H1 (cell line): ENCODE results near the gene STXBP6. TPM values are rescaled to one million over a fixed set of nuclear protein-coding genes. Genes with fewer than 3 reads are reported as not detected.

ENCODE experiments used
- CTCF ChIA-PET: fragments of 300-600 bp; sonication (Branson Sonifier 250); formaldehyde crosslinking; loops from one replicate; lab custom pipeline; 2021; ENCODE audit not compliant: partially characterized antibody; lab: Charles Lee
- POLR2A ChIA-PET: fragments of 300-600 bp; sonication (Branson Sonifier 250); formaldehyde crosslinking; loops from one replicate; lab custom pipeline; 2021; ENCODE audit warnings: inconsistent platforms; ENCODE audit not compliant: partially characterized antibody; lab: Charles Lee
- DNase-seq, 2 experiments: peaks; one replicate each; pipeline versions ENCODE4 v3.0.0 to v3.0.0-alpha.2; 2010 to 2022; ENCODE audit warnings: low spot score in 2 of 2, low read depth in 1 of 2, mixed read lengths in 1 of 2
- FAIRE-seq: peaks from 2 replicates; lab custom pipeline; 2011; peaks lifted over from hg19 to GRCh38; lab: Jason Lieb, UNC
- H2AFZ ChIP-seq: 2 replicates; pipeline ENCODE4 v1.8.1; 2012; ENCODE audit warnings: low read length, inconsistent platforms
- H2AK5ac ChIP-seq: 2 replicates; pipeline ENCODE4 v1.6.1; 2013; ENCODE audit warnings: low read depth, low read length
- H2BK120ac ChIP-seq: replicated peaks from 2 replicates; pipeline ENCODE3; 2013; ENCODE audit warnings: low read depth, low read length, inconsistent platforms
- H2BK12ac ChIP-seq: 2 replicates; pipeline ENCODE4 v1.6.1; 2013; ENCODE audit warnings: low read depth, low read length
- H2BK15ac ChIP-seq: 2 replicates; pipeline ENCODE4 v1.6.1; 2013; ENCODE audit warnings: low read length
- H2BK20ac ChIP-seq: 2 replicates; pipeline ENCODE4 v1.6.1; 2013; ENCODE audit warnings: low read length
- H2BK5ac ChIP-seq: 2 replicates; pipeline ENCODE4 v1.6.1; 2013; ENCODE audit warnings: low read depth, low read length
- H3K14ac ChIP-seq: 2 replicates; pipeline ENCODE4 v1.6.1; 2013; ENCODE audit warnings: inconsistent platforms; ENCODE audit not compliant: insufficient read length
- H3K18ac ChIP-seq: 2 replicates; pipeline ENCODE4 v1.6.1; 2013; ENCODE audit warnings: low read length; ENCODE audit errors: extremely low read depth
- H3K23ac ChIP-seq: 2 replicates; pipeline ENCODE4 v1.6.1; 2013; ENCODE audit warnings: inconsistent platforms; ENCODE audit not compliant: insufficient read length
- H3K23me2 ChIP-seq: 2 replicates; pipeline ENCODE4 v1.6.1; 2013; ENCODE audit warnings: low read depth, low read length
- H3K27ac ChIP-seq: 2 replicates; pipeline ENCODE4 v1.6.1; 2011; ENCODE audit warnings: low read depth, low read length, inconsistent platforms
- H3K27me3 ChIP-seq, 4 experiments: replicated peaks in 1 of 4; 1 replicate in 1 of 4; 2 replicates in 3 of 4; pipeline versions ENCODE4 v1.6.1 to v1.8.1; 2011 to 2013; ENCODE audit warnings: low read length in 3 of 4, mild to moderate bottlenecking in 3 of 4, inconsistent platforms in 2 of 4, mixed read lengths in 2 of 4, moderate library complexity in 1 of 4; ENCODE audit not compliant: control insufficient read depth in 3 of 4, insufficient read depth in 3 of 4; ENCODE audit errors: extremely low read depth in 1 of 4
- H3K36me3 ChIP-seq, 4 experiments: 2 replicates each; pipeline versions ENCODE4 v1.6.1 to v1.8.1; 2011 to 2013; ENCODE audit warnings: mild to moderate bottlenecking in 4 of 4, low read length in 3 of 4, moderate library complexity in 2 of 4, control low read depth in 1 of 4, inconsistent platforms in 1 of 4; ENCODE audit not compliant: insufficient read depth in 4 of 4, control insufficient read depth in 2 of 4
- H3K4ac ChIP-seq: replicated peaks from 2 replicates; pipeline ENCODE3; 2013; ENCODE audit warnings: low read length, low read depth, mixed read lengths, inconsistent platforms; ENCODE audit not compliant: insufficient read length
- H3K4me1 ChIP-seq, 4 experiments: replicated peaks in 1 of 4; 1 replicate in 1 of 4; 2 replicates in 3 of 4; pipeline versions ENCODE4 v1.6.1 to v1.8.1; 2011 to 2013; ENCODE audit warnings: low read length in 3 of 4, inconsistent platforms in 2 of 4, mixed read lengths in 1 of 4; ENCODE audit not compliant: insufficient read depth in 4 of 4, control insufficient read depth in 3 of 4
- H3K4me2 ChIP-seq, 2 experiments: 2 replicates each; pipeline versions ENCODE4 v1.6.1 to v1.8.1; 2011 to 2013; ENCODE audit warnings: low read depth in 2 of 2, low read length in 2 of 2, control low read depth in 1 of 2, inconsistent platforms in 1 of 2, mild to moderate bottlenecking in 1 of 2; ENCODE audit not compliant: insufficient read depth in 1 of 2
- H3K4me3 ChIP-seq, 4 experiments: fragments of 200-600, 300-600 bp in 1 of 4; sonication (generic), shearing (Covaris generic), sonication (Bioruptor Twin) in 1 of 4; 2 replicates each; pipeline versions ENCODE4 v1.5.1 to v1.8.1; 2011 to 2016; ENCODE audit warnings: low read length in 4 of 4, low read depth in 3 of 4, control low read depth in 2 of 4, inconsistent platforms in 2 of 4, mild to moderate bottlenecking in 2 of 4, mixed read lengths in 1 of 4, moderate library complexity in 1 of 4; ENCODE audit not compliant: insufficient read depth in 2 of 4; ENCODE audit errors: extremely low read depth in 1 of 4
- H3K56ac ChIP-seq: replicated peaks from 2 replicates; pipeline ENCODE3; 2013; ENCODE audit warnings: low read depth, mild to moderate bottlenecking, mixed read lengths, low read length, inconsistent platforms; ENCODE audit not compliant: insufficient read length
- H3K79me1 ChIP-seq: 2 replicates; pipeline ENCODE4 v1.6.1; 2013; ENCODE audit warnings: low read depth, low read length, control low read depth
- H3K79me2 ChIP-seq, 2 experiments: 2 replicates each; pipeline versions ENCODE4 v1.6.1 to v1.8.1; 2012 to 2013; ENCODE audit warnings: low read length in 2 of 2, mild to moderate bottlenecking in 2 of 2, inconsistent platforms in 1 of 2; ENCODE audit not compliant: insufficient read depth in 2 of 2, control insufficient read depth in 1 of 2
- H3K9ac ChIP-seq, 4 experiments: replicated peaks in 1 of 4; 1 replicate in 1 of 4; 2 replicates in 3 of 4; pipeline versions ENCODE4 v1.6.1 to v1.8.1; 2011 to 2013; ENCODE audit warnings: low read depth in 3 of 4, low read length in 3 of 4, control low read depth in 2 of 4, mild to moderate bottlenecking in 2 of 4, moderate library complexity in 2 of 4, inconsistent platforms in 1 of 4; ENCODE audit errors: extremely low read depth in 1 of 4
- H3K9me3 ChIP-seq, 2 experiments: 2 replicates each; pipeline versions ENCODE4 v1.6.1 to v1.8.1; 2012 to 2013; ENCODE audit warnings: mild to moderate bottlenecking in 2 of 2, moderate library complexity in 2 of 2, control low read depth in 1 of 2, inconsistent platforms in 1 of 2, low read depth in 1 of 2, low read length in 1 of 2, mixed read lengths in 1 of 2; ENCODE audit not compliant: insufficient read depth in 2 of 2
- H4K20me1 ChIP-seq, 2 experiments: replicated peaks in 1 of 2; 2 replicates each; pipeline versions ENCODE3 to v1.8.1; 2011 to 2013; ENCODE audit warnings: inconsistent platforms in 2 of 2, low read length in 2 of 2, mild to moderate bottlenecking in 1 of 2; ENCODE audit not compliant: insufficient read depth in 2 of 2, control insufficient read depth in 1 of 2
- H4K5ac ChIP-seq: 2 replicates; pipeline ENCODE4 v1.6.1; 2013; ENCODE audit warnings: low read length, low read depth, mixed read lengths, inconsistent platforms; ENCODE audit not compliant: insufficient read length
- H4K8ac ChIP-seq: 2 replicates; pipeline ENCODE4 v1.8.0; 2013; ENCODE audit warnings: mild to moderate bottlenecking, moderate library complexity, low read length, inconsistent platforms; ENCODE audit not compliant: insufficient read depth; ENCODE audit errors: extremely low read depth
- H4K91ac ChIP-seq: replicated peaks from 2 replicates; pipeline ENCODE3; 2013; ENCODE audit warnings: low read length, mixed read lengths, inconsistent platforms; ENCODE audit not compliant: insufficient read length
- CBX5 ChIP-seq: fragments of 300-800, 300-1000 bp; sonication (generic); IDR thresholded peaks from 2 replicates; pipeline ENCODE4 v1.7.1; 2016; ENCODE audit warnings: antibody characterized with exemption, low read length, low read depth
- CEBPB ChIP-seq: IDR thresholded peaks from 2 replicates; pipeline ENCODE4 v1.6.1; 2012; ENCODE audit warnings: low read depth, low read length
- CTBP2 ChIP-seq: IDR thresholded peaks from 2 replicates; pipeline ENCODE4 v1.7.0; 2011; ENCODE audit warnings: borderline replicate concordance, mild to moderate bottlenecking, moderate library complexity, mixed read lengths, low read length; ENCODE audit not compliant: insufficient read depth, insufficient read length
- EGR1 ChIP-seq: IDR thresholded peaks from 2 replicates; pipeline ENCODE4 v1.6.1; 2011; ENCODE audit warnings: low read depth, low read length, borderline replicate concordance
- JUND ChIP-seq: IDR thresholded peaks from 2 replicates; pipeline ENCODE4 v1.6.1; 2011; ENCODE audit warnings: mild to moderate bottlenecking, improper control_type of control experiment, low read length
- KDM1A ChIP-seq: fragments of 200-600, 300-600 bp; sonication (generic); IDR thresholded peaks from 2 replicates; pipeline ENCODE4 v1.7.1; 2016; ENCODE audit warnings: mild to moderate bottlenecking, low read length, borderline replicate concordance
- MAFK ChIP-seq: IDR thresholded peaks from 2 replicates; pipeline ENCODE4 v1.6.1; 2012; ENCODE audit warnings: low read depth, mild to moderate bottlenecking, improper control_type of control experiment, low read length
- POLR2A ChIP-seq, 2 experiments: IDR thresholded peaks; 1 replicate in 1 of 2; 2 replicates in 1 of 2; pipeline ENCODE4 v1.6.1; 2011; ENCODE audit warnings: low read depth in 2 of 2, low read length in 2 of 2, mild to moderate bottlenecking in 2 of 2; ENCODE audit errors: control extremely low read depth in 1 of 2
- SP4 ChIP-seq: IDR thresholded peaks from 2 replicates; pipeline ENCODE4 v1.6.1; 2012; ENCODE audit warnings: low read length, inconsistent platforms
- SUZ12 ChIP-seq: fragments of 200-600 bp; sonication (generic); IDR thresholded peaks from 2 replicates; pipeline ENCODE4 v1.6.1; 2012; ENCODE audit warnings: mild to moderate bottlenecking, inconsistent platforms, low read length, moderate library complexity, mixed read lengths
- TAF7 ChIP-seq: optimal IDR thresholded peaks from 2 replicates; pipeline ENCODE3; 2011; ENCODE audit warnings: low read depth, mild to moderate bottlenecking, inconsistent platforms, low read length, moderate library complexity, borderline replicate concordance
- TCF12 ChIP-seq: IDR thresholded peaks from 2 replicates; pipeline ENCODE4 v1.6.1; 2011; ENCODE audit warnings: low read depth, mild to moderate bottlenecking, low read length
- ZNF274 ChIP-seq: IDR thresholded peaks from 2 replicates; pipeline ENCODE4 v1.7.0; 2012; ENCODE audit warnings: low read length, borderline replicate concordance; ENCODE audit errors: extremely low read depth
- WGBS, 2 experiments: shearing (Covaris generic) in 1 of 2; methylation state at CpG; one replicate each; pipeline versions ENCODE4 v1.1.6 to v1.1.7; 2013 to 2015; ENCODE audit warnings: low lambda C conversion rate in 2 of 2, mixed read lengths in 2 of 2, inconsistent platforms in 1 of 2, low coverage in 1 of 2, missing lambda C conversion rate in 1 of 2; ENCODE audit not compliant: insufficient replicate concordance in 2 of 2, insufficient coverage in 1 of 2, insufficient read length in 1 of 2; ENCODE audit errors: extremely low coverage in 1 of 2, missing lambda C conversion rate in 1 of 2; 5-methylcytosine and 5-hydroxymethylcytosine counted together
- polyA plus RNA-seq, 7 experiments: library from polyadenylated mRNA; depleted of rRNA in 3 of 7; stranded (reverse) in 5 of 7; unstranded in 2 of 7; fragments of >200 nt in 5 of 7; fragments of 200-250 nt in 2 of 7; gene quantifications; 1 replicate in 5 of 7; 2 replicates in 1 of 7; 4 replicates in 1 of 7; pipeline versions ENCODE4 v1.2.1 to v1.2.3, GENCODE V29; 2011 to 2013; ENCODE audit warnings: missing spikeins in 2 of 7, mixed read lengths in 2 of 7
- total RNA-seq: library from RNA; stranded (reverse); fragmentation: NEBNext Ultra II Directional; extraction: Animal tissue kit (Norgen Biotek cat#: 25700); gene quantifications from 2 replicates; pipeline ENCODE4 v1.2.1, GENCODE V29; 2021
- TF ChIP-seq, protein P1 (sequence below): IDR thresholded peaks from 2 replicates; pipeline ENCODE4 v1.6.1; 2011; ENCODE audit warnings: low read length, improper control_type of control experiment

STXBP6 gene
- total and polyA plus RNA-seq, 2 of the 8 experiments (the other 6 are each of a cell fraction or from before 2014, with no cell fraction given): 9.4 to 18.1 TPM

DNA sequence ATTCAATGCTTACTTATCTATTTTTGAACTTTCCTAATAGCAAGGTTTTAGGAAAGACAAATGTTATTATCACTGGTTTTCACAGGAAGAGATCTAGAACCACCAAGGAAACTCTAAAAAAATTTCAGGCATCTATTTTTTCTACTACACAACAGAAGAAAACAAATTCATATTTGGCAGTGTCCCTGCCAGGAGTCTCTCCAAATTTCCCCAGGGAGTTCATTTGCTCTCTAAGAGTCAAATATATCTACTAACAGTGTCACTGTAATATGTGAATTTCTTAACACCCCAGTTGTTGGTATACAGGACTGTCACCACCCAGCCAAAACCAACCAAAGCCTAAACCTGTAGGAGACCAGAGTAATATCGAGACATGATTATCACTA lies 83.4 kb downstream of the STXBP6 start:
- ChIA-PET CTCF (interaction anchor here (0.6 to 1.2 kb wide), 3 partner anchors 12 to 139 kb away, joined by 3 to 7 read pairs (median 4); no protein-coding TSS in a partner anchor), POLR2A (no interaction called here)
- no peaks in the 10 kb centered on the region for H3K9me3 ChIP-seq
- H2AFZ ChIP-seq: no peak overlapping the region
- H4K8ac ChIP-seq: no peak overlapping the region
- no peaks in the 10 kb centered on the region for H3K79me1 ChIP-seq
- no peak overlapping the region for H2BK20ac ChIP-seq
- no peak overlapping the region for H3K4ac ChIP-seq
- H2BK120ac ChIP-seq: no peak overlapping the region
- no peak overlapping the region for H2AK5ac ChIP-seq
- FAIRE-seq (no peak), DNase-seq (no peak)
- peaks cover 0 to 3% (median 0%) of the 10 kb centered on the region in 4 experiments; a peak in 1 of 7 replicates for H3K4me1 ChIP-seq
- peak overlapping the region; percentile 66 for H3K14ac ChIP-seq
- no peak overlapping the region for H3K27ac ChIP-seq
- H3K27me3 ChIP-seq: no peaks in the 10 kb centered on the region
- H3K36me3 ChIP-seq: no peaks in the 10 kb centered on the region
- H2BK12ac ChIP-seq: no peak overlapping the region
- no peak overlapping the region for H4K5ac ChIP-seq
- H2BK15ac ChIP-seq: no peak overlapping the region
- H3K56ac ChIP-seq: no peak overlapping the region
- H3K4me3 ChIP-seq: no peak overlapping the region
- no peaks in the 10 kb centered on the region for H4K20me1 ChIP-seq
- H4K91ac ChIP-seq: no peak overlapping the region
- H3K23me2 ChIP-seq: no peaks in the 10 kb centered on the region
- no peak overlapping the region for H3K9ac ChIP-seq
- H3K4me2 ChIP-seq: no peak overlapping the region
- 78% methylated on average over 1 of the region's 1 CpG; no CpG with 5 or more reads in 1 of the 2 experiments for WGBS, 2 experiments
- no peak overlapping the region for H3K18ac ChIP-seq
- H2BK5ac ChIP-seq: no peak overlapping the region
- no peak overlapping the region for H3K23ac ChIP-seq
- H3K79me2 ChIP-seq: no peaks in the 10 kb centered on the region
- TF ChIP-seq CEBPB: no peak
- TF ChIP-seq POLR2A (IDR thresholded peaks at IDR 0.05; ENCODE audit: control extremely low read depth in 1 of 2, low read depth in 2 of 2, low read length in 2 of 2): no peak
- no peak for TF ChIP-seq CBX5
- no peak for TF ChIP-seq MAFK
- TF ChIP-seq SP4: no peak
- TF ChIP-seq TCF12: no peak
- TF ChIP-seq, protein P1, sequence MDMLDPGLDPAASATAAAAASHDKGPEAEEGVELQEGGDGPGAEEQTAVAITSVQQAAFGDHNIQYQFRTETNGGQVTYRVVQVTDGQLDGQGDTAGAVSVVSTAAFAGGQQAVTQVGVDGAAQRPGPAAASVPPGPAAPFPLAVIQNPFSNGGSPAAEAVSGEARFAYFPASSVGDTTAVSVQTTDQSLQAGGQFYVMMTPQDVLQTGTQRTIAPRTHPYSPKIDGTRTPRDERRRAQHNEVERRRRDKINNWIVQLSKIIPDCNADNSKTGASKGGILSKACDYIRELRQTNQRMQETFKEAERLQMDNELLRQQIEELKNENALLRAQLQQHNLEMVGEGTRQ: no peak
- no peak for TF ChIP-seq KDM1A
- no peak for TF ChIP-seq CTBP2
- TF ChIP-seq TAF7: no peak
- no peak for TF ChIP-seq JUND
- no peak for TF ChIP-seq EGR1
- TF ChIP-seq ZNF274: no peak
- TF ChIP-seq SUZ12: no peak
